ENCODE results near the gene FADS1.

The FADS1 gene

GRCh38 chr11:61816736-61817455, at the start of gene FADS1:
FADS1 (minus strand) TSS chr11:61817003; CDS start chr11:61816929, 74 bp downstream.
- peaks cover 0 to 13% (median 0%) of the 10 kb centered on the region in 11 experiments; a peak in 4 of 22 replicates for H4K20me1 ChIP-seq
- peak within 1 kb of the TSS; percentile 90 to 98 (median 97) for H3K27ac ChIP-seq
- peak within 1 kb of the TSS; percentile 79 to 99 (median 89) for H3K4me2 ChIP-seq
- H3K9me3 ChIP-seq (replicated peaks in 1 of 11): peaks cover 0 to 8% (median 4%) of the 10 kb centered on the region in 11 experiments; a peak in 10 of 22 replicates
- H3K4me1 ChIP-seq: peaks cover 7 to 41% (median 22%) of the 10 kb centered on the region in 10 experiments; a peak in 19 of 20 replicates
- peak within 1 kb of the TSS; percentile 91 to 98 (median 98) for H3K9ac ChIP-seq
- peak within 1 kb of the TSS; percentile 66 to 95 (median 90) for H3K4me3 ChIP-seq
- H3K27me3 ChIP-seq: no peaks in the 10 kb centered on the region
- TF ChIP-seq Cebpa-rat (IDR thresholded peaks at IDR 0.05): peak in 8 of 11 experiments; percentile 65 to 95 (median 84); a peak in 15 of 22 replicates
- H3K36me3 ChIP-seq: peaks cover 15 to 27% (median 24%) of the 10 kb centered on the region in 11 experiments

DNA sequence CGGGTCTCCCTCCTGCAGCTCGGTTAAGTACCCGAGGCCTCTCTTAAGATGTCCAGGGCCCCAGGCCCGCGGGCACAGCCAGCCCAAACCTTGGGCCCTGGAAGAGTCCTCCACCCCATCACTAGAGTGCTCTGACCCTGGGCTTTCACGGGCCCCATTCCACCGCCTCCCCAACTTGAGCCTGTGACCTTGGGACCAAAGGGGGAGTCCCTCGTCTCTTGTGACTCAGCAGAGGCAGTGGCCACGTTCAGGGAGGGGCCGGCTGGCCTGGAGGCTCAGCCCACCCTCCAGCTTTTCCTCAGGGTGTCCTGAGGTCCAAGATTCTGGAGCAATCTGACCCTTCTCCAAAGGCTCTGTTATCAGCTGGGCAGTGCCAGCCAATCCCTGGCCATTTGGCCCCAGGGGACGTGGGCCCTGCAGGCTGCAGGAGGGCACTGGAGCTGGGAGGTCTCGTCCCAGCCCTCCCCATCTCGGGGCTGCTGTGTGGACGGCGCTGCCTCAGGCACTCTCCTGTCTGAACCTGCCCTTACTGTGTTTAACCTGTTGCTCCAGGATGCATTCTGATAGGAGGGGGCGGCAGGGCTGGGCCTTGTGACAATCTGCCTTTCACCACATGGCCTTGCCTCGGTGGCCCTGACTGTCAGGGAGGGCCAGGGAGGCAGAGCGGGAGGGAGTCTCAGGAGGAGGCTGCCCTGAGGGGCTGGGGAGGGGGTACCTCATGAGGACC, 49.6 kb upstream of the FADS1 start:
- 0 out of 22 replicates have a peak overlapping the region, but pooled peaks of 1 of the 11 experiments have one; percentile 6 for H3K9ac ChIP-seq
- H3K9me3 ChIP-seq (replicated peaks in 1 of 11): no peaks in the 10 kb centered on the region
- H3K4me1 ChIP-seq: peaks cover 28 to 34% (median 29%) of the 10 kb centered on the region in 10 experiments
- H3K27me3 ChIP-seq: no peaks in the 10 kb centered on the region
- no peak for TF ChIP-seq Cebpa-rat (IDR thresholded peaks at IDR 0.05)
- H3K36me3 ChIP-seq: peaks cover 52 to 69% (median 62%) of the 10 kb centered on the region in 11 experiments
- no peak overlapping the region for H3K4me3 ChIP-seq
- peaks cover 0 to 91% (median 60%) of the 10 kb centered on the region in 11 experiments; a peak in 17 of 22 replicates for H4K20me1 ChIP-seq
- H3K27ac ChIP-seq: no peak overlapping the region
- H3K4me2 ChIP-seq: no peak overlapping the region

DNA sequence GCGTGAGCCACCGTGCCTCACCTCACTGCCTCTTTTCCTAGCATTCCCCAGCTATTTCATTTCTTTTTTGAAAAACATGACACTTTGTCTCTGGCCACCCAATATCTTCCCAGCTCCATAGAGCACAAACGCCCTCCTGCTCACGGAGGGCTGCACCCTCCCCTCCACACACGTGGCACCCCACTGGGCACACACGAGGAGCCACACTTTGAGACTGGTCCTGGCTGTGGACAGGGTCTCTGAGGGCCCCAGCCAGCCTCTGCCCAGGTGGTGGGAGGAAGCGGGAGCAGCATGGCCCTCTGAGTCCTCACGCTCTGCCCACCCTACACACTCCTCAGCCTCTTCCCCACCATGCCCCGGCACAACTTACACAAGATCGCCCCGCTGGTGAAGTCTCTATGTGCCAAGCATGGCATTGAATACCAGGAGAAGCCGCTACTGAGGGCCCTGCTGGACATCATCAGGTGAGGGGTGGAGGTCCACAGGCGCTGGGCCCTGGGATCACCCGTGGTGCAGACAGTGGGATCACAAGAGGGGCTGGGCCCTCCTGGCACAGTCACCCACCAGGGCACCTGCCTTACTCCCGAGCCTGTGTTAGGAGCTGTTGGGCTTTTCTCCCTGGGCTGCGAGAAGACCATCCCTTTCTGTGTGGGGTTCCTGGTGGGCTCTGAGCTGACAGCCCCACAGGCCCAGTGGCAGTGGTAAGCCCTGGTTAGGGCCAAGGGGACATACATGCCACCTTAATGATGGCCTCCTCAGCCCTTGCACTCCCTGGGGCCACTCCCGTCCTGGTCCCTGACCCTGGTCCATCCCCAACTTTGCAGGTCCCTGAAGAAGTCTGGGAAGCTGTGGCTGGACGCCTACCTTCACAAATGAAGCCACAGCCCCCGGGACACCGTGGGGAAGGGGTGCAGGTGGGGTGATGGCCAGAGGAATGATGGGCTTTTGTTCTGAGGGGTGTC, 48.3 kb upstream of the FADS1 start:
- no peak for TF ChIP-seq Cebpa-rat (IDR thresholded peaks at IDR 0.05)
- Histone ChIP-seq H3K27me3 (no peaks in the 10 kb centered on the region), H3K4me3 (no peak overlapping the region), H3K9me3 (replicated peaks in 1 of 11) (no peaks in the 10 kb centered on the region), H3K9ac (no peak overlapping the region), H3K27ac (no peak overlapping the region), H3K4me2 (no peak overlapping the region), H3K4me1 (peaks cover 15 to 21% (median 16%) of the 10 kb centered on the region in 10 experiments), H4K20me1 (peaks cover 0 to 95% (median 47%) of the 10 kb centered on the region in 11 experiments; a peak in 17 of 22 replicates), H3K36me3 (peaks cover 65 to 82% (median 75%) of the 10 kb centered on the region in 11 experiments)

DNA sequence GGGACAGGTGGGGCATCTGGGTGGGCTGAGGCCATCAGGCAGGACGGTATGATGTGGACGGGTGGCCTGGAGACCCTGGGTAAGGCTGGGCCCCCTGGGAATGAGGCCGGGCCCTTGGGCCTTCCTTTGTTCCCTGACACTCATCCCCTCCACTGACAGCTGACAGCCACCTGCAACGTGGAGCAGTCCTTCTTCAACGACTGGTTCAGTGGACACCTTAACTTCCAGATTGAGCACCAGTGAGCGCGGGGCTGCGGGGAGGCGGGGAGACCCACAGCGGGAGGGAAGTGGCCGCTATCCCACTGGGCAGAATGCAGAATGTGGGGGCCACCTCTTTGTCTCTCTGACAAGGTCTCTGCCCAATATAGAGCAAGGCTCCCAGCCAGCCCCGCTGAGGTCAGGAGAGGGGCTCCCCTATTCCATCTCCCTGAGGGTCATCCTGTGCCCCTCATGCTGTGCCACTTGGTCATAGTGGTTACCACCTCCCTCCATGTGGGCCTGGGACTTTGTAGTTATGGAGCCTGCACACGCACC, 46.8 kb upstream of the FADS1 start:
- Histone ChIP-seq H3K4me1 (peaks cover 0 to 7% (median 1%) of the 10 kb centered on the region in 10 experiments; a peak in 16 of 20 replicates), H4K20me1 (peaks cover 0 to 94% (median 33%) of the 10 kb centered on the region in 11 experiments; a peak in 15 of 22 replicates), H3K4me2 (no peak overlapping the region), H3K4me3 (no peak overlapping the region), H3K36me3 (peaks cover 80 to 92% (median 87%) of the 10 kb centered on the region in 11 experiments), H3K27ac (no peak overlapping the region), H3K9ac (peak overlapping the region in 1 of 11 experiments; percentile 20; a peak in 1 of 22 replicates), H3K9me3 (replicated peaks in 1 of 11) (no peaks in the 10 kb centered on the region), H3K27me3 (no peaks in the 10 kb centered on the region)
- no peak for TF ChIP-seq Cebpa-rat (IDR thresholded peaks at IDR 0.05)

GRCh38 chr11:61862714-61863547, 46.1 kb upstream of the FADS1 start:
- Histone ChIP-seq H3K27ac (no peak overlapping the region), H3K9me3 (replicated peaks in 1 of 11) (no peaks in the 10 kb centered on the region), H3K36me3 (peaks cover 86 to 98% (median 93%) of the 10 kb centered on the region in 11 experiments), H3K9ac (peak overlapping the region in 1 of 11 experiments; percentile 20; a peak in 1 of 22 replicates), H3K27me3 (no peaks in the 10 kb centered on the region), H3K4me1 (0 out of 20 replicates have a peak, but pooled peaks cover 0 to 4% (median 0%) of the 10 kb centered on the region in 10 experiments), H4K20me1 (peaks cover 0 to 97% (median 31%) of the 10 kb centered on the region in 11 experiments; a peak in 15 of 22 replicates), H3K4me2 (no peak overlapping the region), H3K4me3 (no peak overlapping the region)
- no peak for TF ChIP-seq Cebpa-rat (IDR thresholded peaks at IDR 0.05)

DNA sequence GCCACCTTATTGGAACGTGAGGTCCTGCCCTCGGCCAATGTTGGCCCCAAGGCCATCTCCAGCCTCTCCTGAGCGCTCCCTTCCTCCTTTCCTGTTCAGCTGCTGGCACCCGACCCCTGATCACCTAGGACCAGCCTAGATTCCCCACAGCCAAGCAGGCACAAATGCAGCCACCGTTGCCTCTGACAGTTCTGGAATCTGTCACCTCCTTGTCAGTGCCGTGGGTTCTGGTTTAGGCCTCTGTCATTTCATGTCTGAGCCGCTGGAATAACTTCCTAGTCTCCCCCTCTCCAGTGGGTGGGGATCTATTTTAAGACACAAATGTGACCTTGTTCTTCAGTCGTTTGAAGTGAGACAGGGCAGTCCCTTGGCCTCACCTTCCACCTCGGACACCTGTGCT, 44.8 kb upstream of the FADS1 start:
- no peak for TF ChIP-seq Cebpa-rat (IDR thresholded peaks at IDR 0.05)
- Histone ChIP-seq H3K27me3 (no peaks in the 10 kb centered on the region), H3K9me3 (replicated peaks in 1 of 11) (no peaks in the 10 kb centered on the region), H3K4me1 (0 out of 20 replicates have a peak, but pooled peaks cover 0 to 4% (median 0%) of the 10 kb centered on the region in 10 experiments), H3K27ac (no peak overlapping the region; a peak in 1 of 22 replicates), H3K36me3 (peaks cover 99 to 100% (median 100%) of the 10 kb centered on the region in 11 experiments), H3K4me2 (no peak overlapping the region), H4K20me1 (peaks cover 0 to 99% (median 31%) of the 10 kb centered on the region in 11 experiments; a peak in 15 of 22 replicates), H3K9ac (no peak overlapping the region; a peak in 1 of 22 replicates), H3K4me3 (no peak overlapping the region)

All from BLaER1 treated with 17β-estradiol and CSF1 and Interleukin-3, amounts not matched to agents 10 nM and 100 nM (cell line).